Fibroblast of upper back skin (primary cell): Measurements from ENCODE around the gene LRRFIP2.
"Not testable (repeated sequence)": the region's sequence is repeated elsewhere in the genome, so short reads cannot be mapped to it uniquely, and the experiment has no call there.

Experiments
- DNase-seq: peaks from one replicate; pipeline ENCODE4 v3.0.0-alpha.2; 2013

LRRFIP2 gene

DNA sequence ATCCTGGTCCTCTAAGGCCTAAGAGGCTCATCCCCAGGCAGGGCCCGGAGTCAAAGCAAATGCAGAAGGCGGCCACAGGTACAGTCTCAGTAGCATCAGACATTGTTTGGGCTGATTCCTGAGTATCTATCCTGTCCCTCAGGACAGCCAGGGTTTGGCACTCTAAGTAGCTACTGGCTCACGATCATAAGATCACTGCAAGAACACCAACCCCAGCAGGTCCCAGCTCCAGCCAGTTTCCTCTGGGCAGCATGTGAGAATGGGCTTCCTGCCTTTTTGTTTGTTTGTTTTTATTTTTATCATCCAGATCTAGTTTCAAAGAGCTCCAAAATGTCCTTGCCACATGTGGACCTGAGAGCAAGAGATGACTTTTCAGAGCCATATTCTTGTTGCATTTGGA is 32.7 kb downstream of the LRRFIP2 start:
- DNase-seq: no peak

DNA sequence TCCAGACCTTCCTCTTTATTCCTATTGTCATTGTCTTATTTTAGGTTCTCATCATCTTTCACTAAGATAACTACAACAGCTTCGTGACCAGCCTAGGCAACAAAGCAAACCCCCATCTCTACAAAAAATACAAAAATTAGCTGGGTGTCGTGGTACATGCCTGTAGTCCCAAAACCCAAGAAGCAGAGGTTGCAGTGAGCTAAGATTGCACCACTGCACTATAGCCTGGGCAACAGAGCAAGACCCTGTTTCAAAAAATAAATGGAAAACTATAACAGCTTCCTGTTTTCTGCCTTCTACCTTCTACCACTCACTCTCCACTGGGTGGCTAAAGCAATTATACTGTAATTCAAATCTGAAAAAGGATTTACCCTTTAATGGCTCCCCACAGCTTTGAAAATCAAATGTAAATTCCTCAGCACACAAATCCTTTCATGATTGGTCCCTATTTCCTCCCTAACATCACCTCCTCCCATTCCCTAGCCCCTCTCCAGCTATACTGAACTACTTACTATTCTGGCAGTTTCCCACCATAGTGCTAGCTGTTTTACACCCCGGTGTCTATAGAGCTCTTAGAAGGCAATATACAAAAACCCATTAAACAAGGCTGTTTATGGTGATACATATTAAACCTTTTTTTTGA is 33.4 kb downstream of the LRRFIP2 start:
- DNase-seq: no peak

DNA sequence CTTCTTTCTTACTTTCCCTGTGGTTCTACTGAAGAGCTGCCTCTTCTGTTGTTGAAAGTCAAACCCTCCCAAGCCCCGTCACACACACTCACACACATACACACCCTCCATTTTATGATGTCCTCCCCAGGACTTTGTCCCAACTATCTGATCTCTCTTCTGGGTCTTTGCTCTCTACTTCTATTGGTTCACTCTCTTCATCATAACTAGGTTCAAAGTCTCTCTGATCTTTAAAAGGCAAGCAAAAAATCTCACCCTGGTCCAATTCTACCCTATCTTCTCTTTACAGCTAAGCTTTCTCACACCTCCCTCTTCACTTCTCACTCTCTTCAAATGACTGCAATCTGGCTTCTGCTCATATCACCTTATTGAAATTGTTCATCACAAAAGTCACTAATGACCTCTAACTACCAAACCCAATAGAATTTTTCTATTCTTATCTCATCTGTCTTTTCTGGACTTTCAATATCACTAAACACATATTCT is 34.8 kb downstream of the LRRFIP2 start:
- DNase-seq: no peak

DNA sequence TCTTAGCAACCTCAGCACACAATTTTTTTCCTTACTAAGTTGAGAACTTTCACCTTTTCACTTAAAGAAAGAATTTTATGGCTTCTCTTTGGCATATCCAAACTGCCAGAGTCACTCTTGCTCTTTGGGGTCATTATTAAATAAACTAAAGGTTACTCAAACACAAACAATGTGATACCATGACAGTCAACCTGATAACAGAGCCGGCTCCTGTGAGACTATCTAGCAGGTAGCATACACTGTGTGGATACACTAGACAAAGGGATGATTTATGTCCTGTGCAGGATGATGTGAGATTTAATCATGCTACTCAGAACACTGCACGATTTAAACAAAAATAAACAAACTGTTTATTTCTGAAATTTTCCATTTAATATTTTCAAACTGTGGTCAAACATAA is 35.6 kb downstream of the LRRFIP2 start:
- DNase-seq: no peak

DNA sequence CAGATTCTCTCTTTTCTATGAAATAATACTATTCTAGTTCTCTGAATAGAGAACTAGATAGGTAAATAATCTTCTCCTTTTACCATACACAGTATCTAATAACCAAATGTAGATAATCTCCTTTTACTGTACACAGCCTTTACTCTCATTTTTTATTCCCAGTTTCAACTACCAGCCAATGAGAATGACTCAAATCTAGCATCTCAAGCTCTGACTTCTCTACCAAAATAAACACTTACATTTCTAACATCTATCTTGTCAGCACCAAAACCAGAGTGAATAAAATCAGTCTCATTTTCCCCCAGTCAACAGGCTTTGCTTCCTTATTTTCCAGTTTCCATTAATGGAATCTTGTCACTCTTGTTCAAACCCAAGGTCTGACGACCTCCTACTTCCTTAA is 36.9 kb downstream of the LRRFIP2 start:
- DNase-seq: no peak

DNA sequence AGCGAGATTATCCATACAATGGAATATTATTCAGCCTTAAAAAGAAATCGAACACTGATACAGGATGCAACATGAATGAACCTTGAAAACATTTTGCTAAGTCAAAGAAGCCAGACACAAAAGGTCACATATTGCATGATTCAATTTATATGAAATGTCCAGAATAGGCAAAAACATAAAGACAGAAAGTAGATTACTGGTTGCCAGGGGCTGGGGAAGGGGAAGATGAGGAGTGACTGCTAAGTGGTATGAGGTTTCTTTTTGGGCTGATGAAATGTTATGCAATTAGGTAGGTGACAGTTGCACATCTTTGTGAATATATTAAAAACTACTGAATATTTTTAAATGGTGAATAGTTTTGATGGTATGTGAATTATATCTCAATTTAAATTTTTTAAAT is 38.3 kb downstream of the LRRFIP2 start:
- peak; percentile 74 for DNase-seq

DNA sequence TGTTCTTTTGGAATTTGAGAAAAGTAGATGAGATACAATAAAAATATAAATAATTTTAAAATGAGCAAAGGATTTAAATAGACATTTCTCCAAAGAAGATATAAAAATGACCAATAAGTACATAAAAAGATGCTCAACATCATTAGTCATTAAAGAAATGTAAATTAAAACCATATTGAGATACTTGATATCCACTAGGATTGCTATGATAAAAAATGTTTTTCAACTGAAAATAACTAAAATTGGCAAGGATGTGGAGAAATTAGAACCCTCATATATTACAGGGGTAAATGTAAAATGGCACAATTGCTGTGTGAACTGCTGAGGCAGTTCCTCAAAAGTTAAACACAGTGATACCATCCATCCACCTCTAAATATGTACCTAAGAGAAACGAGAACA is 38.8 kb downstream of the LRRFIP2 start:
- DNase-seq: no peak

DNA sequence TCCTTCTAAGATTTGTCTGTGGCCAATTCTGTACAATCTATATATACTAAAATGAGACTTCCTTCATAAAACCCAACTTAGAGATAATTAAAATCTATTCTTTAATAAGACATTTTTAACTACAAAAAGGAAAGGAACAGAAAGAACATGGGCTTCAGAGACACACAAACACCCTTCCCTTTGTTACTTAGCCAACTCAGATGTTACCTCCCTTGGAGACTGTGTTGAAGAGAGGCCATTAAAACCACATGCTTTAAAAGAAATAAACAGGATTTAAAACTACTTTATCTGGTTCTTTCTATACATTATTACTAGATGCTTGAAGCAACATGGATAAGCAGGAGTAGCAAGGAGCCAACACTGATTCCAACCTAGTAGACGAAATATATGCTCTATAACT is 42.0 kb downstream of the LRRFIP2 start:
- no peak for DNase-seq

DNA sequence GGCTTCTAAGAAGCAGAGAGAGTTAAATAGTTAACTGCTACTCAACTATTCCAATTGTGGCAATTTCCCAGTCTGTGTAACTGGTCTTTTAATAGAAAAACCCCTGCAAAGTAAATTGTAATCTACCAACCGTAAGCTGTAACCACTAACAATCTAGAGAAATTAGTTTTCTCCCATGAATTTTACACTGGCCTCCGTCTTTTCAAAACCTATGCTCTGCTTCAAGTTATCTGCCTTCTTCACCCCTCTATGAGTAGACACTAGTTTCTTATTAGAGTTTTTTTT is 42.6 kb downstream of the LRRFIP2 start:
- DNase-seq: no peak

DNA sequence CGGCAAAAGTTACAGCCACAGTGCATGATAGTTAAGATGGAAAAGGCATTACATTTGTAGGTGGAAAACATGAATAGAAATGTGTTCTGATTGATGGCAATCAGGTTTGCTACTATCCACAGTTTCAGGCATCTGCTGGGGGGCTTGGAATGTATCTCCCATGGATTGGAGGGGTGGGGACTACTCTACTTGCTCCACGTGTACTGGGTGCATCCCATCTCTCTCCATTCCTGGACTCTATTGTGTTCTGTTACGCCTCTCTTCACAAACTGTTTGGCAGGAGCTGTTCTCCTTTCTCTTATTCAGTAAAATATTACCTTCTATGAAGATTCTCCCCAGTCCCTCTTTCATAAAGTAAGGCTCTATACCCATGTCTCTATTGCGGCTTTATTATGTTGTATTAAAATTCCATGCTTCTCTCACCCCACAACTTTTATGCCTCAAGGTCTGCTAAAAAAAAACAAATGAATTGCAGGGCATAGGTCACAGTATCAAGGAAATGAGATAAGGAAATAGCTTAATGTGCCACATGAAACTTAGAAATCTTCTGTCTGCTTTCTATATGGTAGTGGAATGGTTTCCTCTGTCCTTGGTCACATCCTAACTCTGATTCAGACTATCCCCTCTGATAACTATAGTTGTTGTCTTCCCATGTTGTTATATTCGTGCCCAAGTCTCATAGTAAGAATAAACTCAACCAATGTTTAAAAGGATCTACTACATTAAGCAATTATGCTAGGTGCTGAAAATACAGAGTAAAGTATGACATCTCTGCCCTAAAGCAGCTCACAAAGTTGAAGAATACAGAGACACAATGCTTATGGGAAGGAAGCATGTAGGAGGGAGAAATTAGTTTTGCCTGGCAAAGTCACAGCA is 43.2 kb downstream of the LRRFIP2 start:
- no peak for DNase-seq

DNA sequence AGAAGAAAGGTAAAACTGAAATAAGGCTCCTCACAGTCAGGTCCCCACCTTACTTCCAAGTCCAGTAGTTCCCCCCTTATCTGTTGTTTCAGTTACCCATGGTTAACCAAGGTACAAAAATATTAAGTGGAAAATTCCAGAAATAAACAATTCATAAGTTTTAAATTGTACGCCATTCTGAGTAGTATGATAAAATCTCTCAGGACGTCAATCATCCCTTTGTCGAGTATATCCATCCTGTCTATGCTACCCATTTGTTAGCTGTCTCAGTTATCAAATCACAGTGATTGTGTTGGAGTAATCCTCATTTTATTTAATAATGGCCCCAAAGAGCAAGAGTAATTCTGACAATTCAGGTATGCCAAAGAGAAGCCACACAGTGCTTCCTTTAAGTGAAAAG is 43.9 kb downstream of the LRRFIP2 start:
- no peak for DNase-seq

DNA sequence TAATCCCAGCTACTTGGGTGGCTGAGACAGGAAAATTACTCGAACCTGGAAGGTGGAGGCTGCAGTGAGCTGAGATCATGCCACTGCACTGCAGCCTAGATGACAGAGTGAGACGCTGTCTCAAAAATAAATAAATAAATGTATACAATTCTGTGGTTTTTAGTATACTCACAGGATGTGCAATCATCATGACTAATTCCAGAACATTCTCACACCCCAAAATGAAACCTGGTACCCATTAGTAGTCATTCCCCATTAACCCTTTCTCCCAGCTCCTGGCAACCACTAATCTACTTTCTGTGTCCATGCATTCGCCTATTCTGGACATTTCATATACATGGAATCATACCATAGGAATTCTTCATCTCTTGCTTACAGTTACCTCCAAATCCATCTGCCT is 44.5 kb downstream of the LRRFIP2 start:
- DNase-seq: peak; percentile 88

DNA sequence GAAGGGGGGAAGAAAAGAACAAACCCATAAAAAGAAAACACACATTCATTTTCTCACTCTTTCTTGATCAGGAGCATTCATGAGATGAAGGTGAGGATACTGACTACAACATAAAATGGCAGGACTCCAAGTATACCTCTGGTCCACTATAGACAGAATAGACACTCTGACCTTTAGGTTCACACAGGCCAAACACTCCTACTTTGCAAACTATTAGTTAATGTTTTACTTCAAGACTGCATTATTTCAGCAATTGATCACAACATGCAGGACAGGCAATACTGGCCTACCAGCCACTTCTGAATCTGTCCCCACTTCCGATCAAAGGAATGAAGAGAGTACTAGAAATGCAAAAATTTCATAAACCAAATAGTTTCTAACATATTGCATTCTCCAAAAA is 47.0 kb downstream of the LRRFIP2 start:
- DNase-seq: no peak

DNA sequence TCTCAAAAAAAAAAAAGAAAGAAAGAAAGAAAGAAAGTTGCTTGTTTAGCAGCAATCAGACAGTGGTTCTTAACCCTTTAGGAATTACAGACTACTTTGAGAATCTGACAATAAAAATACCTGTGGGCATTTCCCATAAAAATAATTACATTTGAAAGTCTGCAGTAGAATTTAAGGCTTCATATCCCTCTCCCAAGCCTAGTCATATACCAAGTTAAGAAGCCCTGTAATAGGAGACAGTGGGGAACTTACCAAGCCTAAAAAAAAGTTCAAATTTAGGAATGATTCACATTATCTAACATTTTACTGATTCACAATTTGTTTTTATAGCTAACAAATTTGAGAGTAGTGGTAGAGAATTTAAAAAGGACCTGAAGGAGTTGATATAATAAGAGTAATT is 47.5 kb downstream of the LRRFIP2 start:
- DNase-seq: no peak

DNA sequence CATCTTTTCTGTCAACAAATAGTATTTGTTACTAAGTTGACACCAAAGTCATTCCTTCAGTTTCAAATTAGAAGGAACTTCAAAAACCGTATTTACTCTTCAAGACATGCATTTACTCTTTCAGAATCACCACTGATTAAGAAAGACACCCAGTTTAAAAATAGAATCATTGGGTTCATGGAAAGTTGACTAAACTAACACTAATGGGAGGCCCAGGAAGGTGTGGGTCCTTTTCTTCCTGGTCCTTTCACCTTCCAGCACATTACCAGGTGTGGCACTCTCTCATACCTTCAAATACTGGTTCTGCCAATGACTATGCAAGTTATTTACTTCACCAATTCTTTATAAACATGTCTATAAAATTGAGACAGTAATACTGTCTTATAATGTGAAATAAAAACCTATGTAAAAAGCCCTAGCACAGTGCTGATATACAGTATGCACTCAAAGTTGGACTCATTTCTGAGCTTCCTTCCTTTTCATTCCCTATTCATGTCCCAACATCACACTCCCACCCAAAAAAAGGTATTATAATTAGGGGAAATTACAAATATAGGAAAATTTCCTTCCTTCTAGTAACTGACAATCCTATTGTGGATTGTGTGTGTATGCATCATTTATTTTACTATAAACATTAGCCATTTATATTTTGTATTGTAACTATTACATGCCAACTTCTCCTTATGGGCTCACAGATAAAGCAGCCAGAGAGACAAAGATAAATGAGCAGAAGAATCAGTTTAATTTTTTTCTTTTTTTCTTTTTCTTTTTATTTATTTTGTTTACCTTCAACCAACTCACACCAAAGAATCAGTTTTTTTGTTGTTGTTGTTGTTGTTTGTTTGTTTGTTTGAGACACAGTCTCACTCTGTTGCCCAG is 48.9 kb downstream of the LRRFIP2 start:
- DNase-seq: no peak

DNA sequence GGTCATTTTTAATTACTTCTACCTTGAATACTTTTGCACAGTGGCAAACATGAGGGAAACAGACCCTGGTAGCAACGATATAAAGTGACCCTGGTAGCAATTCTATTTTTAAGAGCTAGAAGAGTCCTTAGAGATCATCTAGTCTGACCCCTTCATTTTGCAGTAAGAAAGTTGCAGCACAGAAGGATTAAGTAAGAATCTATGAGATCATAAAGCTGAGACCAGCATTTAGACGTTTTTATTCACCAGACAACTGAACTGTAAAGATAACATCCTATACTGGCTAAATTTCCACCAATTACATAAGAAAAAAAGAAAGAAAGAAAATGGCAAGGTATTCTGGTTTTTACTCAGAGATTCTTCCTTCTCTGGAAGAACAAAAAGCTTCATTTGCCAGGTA is 49.9 kb downstream of the LRRFIP2 start:
- no peak for DNase-seq

DNA sequence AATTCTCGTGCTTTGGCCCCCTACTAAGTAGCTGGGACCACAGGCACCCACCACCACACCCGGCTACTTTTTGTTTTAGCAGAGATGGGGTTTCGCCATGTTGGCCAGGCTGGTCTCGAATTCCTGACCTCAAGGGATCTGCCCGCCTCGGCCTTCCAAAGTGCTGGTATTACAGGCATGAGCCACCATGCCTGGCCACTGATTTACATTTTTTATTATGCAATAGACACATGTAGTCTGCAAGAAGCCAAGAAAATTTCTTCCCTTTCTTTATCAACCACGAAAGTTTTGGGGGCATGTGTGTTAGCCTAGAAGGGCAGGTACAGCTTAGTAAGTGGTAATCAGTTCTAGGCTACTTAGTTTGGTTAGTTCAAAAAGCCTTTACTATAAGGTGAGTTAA is 51.1 kb downstream of the LRRFIP2 start:
- no peak for DNase-seq

DNA sequence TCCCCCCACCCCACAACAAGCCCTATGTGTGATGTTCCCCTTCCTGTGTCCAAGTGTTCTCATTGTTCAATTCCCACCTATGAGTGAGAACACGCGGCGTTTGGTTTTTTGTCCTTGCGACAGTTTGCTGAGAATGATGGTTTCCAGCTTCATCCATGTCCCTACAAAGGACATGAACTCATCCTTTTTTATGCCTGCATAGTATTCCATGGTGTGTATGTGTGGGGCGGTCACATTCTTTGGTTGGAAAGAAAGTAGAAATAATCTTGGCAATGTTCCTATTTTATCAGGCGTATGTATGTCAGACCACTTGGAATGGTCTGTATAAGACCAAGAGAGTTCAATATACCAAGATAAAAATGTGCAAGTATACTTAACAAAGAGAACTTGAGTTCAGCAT is 52.3 kb downstream of the LRRFIP2 start:
- DNase-seq: not testable (repeated sequence)

DNA sequence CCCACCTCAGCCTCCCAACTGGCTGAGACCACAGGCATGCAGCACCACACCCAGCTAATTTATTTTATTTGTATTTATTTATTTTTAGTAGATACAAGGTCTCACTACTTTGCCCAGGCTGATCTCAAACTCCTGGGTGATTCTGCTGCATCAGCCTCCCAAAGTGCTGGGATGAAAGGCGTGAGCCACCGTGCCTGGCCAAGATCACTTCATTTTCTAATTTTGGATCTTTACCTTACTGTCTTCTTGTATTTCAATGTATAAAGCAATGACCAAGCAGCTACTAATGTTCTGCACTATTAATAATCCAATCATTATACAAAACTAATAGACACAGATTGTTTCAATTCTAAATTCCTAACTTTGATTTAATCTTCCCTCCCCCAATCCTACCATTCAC is 56.2 kb downstream of the LRRFIP2 start:
- DNase-seq: no peak

DNA sequence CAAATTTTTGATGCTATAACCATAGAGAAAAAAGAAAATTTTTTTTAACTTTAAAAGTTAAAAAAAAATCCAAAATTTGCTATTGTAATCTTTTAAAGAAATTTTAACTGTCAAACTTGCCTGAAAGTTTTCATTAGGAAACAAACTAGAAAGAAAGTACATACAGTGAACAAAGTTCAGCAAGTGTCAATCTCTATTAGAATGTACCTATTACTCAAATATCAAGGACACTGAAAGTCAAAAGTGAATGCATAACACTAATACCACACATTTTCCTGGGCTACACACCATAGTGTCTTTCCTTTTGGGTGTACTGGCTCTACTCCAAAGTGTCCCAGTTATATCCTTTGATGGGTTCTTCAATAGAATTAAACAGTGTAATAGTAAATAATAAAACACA is 56.8 kb downstream of the LRRFIP2 start:
- no peak for DNase-seq

DNA sequence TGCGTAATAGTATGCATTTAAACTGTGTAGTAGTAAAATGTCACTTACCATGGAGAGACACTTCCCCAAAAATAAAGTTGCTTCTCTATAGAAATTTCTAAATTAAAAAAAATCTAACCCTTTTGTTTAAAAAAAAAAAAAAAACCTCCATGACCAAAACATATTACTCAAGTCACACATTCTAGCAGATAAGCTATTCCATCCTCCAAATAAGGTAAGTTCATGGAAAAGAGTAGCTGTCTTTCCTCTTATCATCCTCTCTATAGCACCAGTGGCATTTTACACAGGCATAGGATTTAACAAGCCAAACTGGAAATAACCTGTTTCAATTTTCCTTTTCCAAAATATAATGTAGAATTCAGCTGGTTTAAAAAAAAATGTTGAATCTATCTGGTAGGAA is 57.4 kb downstream of the LRRFIP2 start:
- DNase-seq: no peak

DNA sequence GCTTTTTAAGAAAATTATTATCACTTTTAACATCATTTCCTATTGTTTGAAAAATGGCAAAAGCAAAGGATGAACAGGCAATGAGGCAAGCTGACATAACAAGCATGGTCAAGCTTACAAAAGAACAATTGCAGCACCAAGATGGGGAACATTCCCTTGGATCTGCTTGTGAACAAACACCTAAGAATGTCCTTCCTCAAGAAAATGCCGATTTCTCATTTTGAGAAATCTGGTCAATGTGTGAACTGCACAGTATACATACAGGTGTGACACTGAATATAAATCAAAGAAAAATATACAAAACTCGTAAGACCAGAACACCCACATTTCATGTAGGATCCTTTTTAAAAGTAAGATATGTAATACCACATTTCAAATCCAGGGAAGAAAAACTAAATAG is 58.9 kb downstream of the LRRFIP2 start:
- DNase-seq: no peak

DNA sequence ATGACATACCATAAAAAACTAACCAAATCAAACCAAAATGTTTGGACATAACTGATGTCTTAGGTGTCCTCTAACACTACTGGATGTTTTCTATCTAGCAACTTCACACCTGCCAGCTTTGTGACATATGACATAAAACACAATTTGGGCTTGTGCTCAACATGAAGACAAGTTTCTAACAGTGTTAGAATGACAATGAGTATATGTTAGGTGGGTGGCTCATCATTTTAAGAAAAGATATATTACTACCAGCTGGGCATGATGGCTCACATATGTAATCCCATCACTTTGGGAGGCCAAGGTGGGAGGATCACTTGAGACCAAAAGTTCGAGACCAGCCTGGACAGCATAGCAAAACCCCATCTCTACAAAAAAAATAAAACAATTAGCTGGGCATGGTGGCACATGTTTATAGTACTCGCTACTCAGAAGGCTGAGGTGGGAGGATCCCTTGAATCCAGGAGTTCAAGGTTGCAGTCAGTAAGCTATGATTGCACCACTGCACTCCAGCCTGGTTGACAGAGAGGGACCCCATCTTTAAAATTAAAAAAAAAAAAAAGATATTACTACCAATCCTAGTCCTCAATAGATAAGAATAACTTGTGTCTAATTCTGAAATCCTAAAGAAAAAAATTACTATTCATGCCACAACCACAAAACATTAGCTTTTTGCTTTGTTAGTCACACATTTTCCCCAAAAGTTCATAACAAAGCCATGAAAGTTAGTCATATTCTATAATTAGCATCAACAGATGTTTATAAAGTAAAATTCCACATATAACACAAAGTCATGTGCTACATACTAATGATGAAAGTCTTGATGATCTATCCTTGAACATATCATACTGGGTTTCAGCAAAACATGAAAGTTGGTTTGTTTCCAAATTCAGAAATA is 59.9 kb downstream of the LRRFIP2 start:
- DNase-seq: peak; percentile 90
